HG03060 (cell line): ENCODE results near the gene WT1.

Experiments
- ATAC-seq: cut with Tn5 transposase; IDR thresholded peaks from one replicate; pipeline ENCODE4 v1.9.1; 2021; ENCODE audit warnings: low read depth, moderate number of reproducible peaks; ENCODE audit not compliant: unreplicated experiment

WT1 gene

DNA sequence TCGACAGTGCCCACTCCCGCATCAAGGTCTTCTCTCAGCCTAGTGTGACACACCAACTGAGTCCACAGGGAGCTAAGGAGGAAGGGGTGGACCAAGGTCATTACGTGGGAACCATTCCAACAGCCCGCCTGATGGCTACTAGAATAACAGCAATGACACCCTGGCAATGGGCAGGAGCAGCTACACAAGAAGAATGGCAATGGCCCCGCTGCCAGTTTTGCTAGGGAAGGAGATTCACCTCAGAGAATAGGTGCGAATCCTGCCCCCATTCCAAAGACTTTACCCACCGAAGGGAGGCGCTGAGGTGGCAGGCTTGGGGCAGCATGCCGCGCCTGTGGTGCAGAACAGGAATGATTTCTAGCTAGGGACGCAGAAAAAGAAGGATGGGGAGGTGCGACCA is 9.1 kb downstream of the WT1 start:
- no peak for ATAC-seq

DNA sequence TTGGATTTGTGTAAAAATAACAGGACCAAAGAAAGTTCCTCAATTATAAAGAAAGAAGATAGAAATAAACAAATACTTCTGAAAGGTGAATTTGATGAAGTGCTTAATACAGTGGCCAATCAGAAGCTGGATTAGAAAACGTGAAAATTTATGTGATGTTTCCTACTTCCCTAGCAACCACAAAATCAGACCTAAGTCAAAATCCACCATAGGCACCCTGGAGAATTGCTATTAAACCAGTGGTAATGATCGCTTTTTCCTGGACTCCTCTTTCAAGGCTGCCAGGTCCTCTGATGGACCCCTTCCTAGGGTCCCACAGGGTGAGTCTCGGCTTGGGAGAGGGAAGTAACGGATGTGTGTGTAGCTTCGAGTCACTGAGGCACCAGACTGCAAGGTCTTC is 9.6 kb downstream of the WT1 start:
- no peak for ATAC-seq

DNA sequence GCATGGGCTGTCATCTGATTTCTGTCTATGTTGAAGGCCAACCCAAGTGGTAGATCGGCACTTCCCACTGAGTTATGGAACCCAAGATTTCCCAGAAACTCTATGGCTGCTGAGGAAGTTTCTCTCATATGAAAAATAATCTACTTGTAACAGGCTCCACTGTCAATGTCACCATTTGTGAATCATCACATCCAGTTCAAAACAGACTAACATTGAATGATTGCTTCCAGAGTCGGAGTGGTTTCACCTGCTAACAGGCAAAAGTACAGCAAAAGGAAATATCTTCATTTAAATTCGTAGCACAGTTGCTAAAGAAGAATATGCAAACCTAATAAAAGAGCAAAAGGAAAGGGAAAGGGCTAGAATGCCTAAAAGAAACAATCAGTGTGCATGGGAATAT is 12.8 kb downstream of the WT1 start:
- no peak for ATAC-seq

DNA sequence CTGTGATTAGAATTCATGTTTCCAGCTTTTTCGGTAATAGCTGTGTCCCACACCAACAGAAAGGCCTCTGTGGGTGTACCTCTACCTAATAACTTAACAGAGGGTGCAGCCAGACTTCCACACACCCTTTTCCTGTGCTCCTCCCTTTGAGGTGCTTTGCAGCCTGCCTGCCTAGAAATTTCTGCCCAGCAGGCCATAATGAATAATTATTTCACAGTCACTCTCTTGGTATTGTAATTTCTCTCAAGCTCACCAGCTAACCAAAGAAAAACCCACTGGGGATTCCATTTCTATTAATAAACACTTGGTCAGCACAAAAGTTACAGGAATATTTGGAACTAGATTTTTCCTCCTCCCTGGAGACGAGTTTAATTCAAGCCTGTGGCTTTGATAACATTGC is 13.3 kb downstream of the WT1 start:
- ATAC-seq, result no peak

DNA sequence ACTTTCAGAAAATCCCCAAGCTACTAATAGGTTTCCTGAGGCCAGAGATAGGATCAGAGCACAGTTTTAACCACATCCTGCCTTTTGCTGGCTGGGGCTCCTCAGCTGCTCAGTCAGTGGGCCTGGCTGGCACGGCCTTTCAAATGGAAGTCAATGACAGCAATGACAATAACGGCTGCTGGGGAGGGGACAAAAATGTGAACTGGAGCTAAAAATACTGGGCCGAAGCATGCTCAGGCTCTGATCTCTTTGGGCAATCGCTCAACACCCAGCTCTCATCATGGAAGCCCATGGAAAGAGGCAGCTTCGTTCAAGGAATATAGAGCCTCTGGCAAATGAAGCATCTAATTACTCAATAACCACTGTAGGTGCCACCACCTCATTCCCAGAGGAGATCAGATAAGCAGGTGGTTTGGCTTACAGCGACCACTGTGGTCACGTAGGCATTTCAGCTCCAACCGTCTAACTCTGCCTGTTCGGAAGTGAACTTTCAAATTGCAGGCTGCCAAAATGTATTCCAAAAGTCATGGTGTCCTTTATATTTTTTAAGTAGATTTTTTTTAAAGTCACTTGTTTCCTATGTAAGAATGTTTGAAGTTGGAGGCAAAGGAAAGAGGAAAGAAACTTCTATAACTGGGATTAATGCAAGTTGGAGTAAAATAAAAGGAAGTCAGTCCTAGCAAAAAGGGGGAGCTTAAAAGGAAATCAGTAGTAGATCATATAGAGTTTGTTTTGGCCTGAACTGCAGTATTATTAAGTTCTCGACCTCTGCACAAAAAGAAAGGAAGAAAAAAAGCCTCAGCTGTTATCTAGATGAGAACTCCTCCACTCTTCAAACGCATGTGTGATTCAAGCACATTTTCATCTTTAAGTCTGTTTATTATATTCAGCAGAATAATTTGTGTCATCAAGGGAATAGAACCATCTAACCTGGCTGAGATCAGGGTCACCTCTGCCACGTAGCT is 14.1 kb downstream of the WT1 start:
- no peak for ATAC-seq

DNA sequence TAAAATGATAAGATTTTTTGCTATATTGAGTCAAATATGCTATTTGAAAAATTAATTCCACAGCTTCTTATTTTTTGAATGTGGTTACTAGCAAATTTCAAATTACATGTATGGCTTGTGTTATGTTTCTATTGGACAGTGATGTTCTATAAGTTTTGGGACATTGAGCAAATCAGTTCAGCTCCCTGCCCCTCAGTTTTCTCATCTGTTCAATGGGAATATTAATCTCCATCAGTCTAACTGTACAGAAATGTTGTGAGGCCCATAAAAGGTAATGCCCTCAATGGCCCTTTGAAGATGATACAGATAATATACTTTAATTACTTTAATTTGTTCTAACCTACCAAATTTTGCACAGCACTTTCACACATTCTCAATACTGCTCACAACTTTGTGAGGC is 15.2 kb downstream of the WT1 start:
- ATAC-seq, result no peak

DNA sequence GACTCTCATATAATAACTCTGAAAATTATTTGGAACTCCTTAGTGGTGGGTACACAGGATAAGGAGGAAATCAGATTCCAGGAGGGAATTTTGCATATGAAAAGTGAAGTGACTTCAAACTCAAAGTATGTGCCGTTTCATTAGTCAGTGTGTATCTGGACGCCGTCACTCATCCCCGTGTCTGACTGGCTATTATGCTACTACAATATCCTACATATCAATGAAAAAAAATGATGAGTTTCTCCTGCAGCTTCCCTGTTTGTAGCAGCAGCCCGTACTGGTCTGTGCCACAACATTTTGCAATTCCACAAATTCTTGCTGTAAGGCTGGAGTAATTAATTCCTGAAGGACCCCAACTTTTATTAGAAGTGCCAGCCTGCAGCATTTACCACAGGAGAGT is 16.5 kb downstream of the WT1 start:
- no peak for ATAC-seq

DNA sequence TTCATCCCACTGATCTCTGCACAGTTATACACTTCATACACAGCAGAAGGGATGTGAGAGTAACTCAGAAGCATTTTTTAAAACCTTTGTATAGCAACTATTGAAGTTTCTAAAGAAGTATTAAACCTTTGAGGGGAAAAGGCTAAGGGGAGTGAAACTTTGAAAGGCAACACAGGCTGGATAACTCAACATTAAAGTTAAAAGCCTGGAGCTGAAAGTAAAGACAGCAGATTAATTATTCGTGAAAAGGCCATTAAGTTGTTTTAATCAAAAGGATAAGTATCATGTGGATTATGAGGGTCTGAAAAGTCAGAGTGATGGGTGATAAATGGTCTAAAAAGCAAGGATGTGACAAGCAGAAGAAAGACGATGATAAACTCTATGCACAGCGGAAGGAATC is 17.5 kb downstream of the WT1 start:
- no peak for ATAC-seq

DNA sequence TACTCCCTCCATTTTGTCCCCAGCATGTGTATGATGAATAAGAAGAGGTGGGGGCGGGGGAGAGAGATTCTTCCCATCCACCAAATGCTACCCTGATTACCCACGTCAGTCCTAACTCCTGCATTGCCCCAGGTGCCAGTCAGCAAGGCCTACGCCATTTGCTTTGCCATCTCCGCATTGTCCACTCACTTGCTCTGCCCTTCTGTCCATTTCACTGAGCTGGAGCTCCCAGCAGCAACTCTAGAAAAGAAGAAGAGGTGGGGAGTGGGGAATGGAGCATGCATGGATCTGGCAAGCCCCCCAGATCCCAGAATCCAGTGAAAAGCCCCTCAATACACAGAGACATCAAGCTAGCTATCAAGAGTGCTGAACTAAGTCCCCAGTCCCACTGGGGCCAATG is 19.0 kb downstream of the WT1 start:
- no peak for ATAC-seq

DNA sequence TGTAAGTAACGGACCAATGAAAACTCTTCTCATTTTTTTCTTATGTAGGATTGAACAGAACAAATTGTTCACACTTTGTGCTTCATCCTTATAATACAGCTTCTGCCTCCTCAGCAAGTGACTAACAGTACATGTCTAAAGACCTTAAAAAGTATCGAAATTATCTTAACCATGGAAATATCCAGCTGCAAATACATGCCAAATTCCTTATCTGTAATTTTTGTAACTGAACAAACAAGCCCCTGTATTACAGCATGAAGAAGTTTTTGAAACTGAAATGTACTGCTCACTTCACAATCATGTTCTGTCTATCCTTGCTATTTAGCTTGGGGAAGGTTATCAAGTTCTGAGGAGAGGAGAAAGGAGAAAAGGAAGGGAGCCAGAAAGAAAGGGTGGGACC is 20.4 kb downstream of the WT1 start:
- ATAC-seq, result no peak

DNA sequence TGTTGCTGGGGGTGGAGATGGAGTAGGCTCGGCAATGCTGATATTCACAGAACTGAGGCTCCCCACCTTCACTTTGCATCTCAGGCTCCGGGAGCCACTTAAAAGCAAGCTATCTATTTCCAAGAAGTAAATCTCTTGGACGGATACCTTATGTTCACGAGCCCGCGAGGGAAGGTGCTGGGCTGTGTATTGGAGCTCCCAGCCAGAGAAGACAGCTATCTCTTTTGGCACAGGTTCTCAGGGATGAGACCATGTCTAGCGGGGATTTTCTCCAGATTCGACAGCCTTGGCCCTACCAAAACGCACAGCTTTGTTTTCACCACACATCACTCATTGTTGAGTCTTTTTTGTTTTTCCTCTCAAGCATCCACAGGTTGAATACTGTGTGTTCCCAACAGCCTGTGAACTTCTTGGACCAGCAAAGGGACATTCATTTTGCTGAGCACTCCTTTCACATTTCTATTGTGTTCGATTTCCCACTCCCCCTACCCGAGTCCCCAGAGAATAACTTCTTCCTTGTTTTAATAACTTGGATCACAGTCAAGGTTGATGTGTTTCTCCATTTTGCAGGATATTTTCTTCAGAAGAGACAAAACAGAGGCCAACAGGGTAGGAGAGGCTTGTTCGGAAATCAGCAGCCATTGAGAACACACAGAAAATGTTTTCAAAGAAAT is 23.3 kb downstream of the WT1 start:
- ATAC-seq, result no peak

DNA sequence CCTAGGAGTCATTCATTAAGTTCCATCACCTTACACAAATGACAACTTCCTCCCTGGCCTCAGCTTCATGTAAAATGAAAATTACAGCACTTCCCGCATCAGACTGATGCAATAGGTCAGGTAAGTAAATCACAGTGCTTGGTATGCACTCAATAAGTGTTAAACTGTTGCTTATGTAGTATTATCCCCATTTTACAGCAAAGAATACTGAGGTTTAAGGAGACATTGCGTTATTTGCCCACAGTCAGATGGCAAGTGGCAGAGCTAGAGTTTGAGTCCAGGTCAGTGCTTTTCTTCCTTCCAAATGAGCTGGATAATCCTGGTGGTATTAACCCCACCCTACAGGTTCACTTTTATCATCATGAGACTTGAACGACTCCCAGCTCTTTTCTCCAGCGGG is 29.7 kb downstream of the WT1 start:
- ATAC-seq, result no peak

DNA sequence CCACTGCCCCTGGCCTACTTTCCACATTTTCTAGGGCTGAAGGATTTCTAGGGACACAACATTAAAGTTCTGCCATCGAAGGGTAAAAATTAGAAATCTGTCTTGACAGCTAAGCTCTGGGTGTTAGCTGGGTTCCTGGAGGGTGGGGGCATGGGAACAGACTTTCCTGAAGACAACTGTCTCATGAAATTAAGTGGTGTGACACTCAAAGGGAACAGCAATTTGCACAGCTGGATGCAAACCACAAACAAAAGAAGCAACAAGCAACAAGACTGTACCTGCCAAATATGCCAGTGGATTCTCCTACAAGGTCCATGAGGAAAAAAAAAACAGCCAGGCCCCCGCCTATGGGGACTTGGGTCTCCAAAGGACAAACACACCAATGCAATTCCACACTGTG is 32.5 kb downstream of the WT1 start:
- no peak for ATAC-seq

DNA sequence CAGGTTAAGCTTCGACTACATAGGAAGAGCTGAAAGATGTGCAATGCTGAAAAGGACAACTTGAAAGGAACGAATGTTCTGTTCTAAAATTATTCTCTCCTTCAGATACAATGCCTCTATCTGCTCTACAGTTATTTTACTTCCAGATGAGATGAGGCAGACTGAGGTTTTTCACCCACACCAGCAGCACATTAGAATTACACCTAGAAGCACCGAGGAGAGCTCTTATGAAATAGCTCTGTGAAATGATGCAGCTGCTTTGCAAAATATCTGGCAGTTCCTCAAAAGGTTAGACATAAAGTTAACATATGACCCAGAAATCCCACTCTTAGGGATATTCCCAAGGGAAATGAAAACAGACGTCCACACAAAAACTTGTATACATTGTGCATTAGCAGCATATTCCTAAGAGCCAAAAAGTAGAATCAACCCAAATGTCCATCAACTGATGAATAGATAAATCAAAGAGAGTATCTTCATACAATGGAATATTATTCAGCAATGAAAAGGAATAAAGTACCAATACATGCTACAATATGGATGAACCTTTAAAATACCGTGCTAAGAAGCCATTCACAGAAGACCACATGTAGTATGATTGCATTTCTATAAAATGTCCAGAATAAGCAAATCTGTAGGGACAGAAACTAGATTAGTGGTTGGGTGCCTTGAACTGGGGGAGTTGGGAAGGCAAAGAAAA is 34.5 kb downstream of the WT1 start:
- ATAC-seq, result no peak

DNA sequence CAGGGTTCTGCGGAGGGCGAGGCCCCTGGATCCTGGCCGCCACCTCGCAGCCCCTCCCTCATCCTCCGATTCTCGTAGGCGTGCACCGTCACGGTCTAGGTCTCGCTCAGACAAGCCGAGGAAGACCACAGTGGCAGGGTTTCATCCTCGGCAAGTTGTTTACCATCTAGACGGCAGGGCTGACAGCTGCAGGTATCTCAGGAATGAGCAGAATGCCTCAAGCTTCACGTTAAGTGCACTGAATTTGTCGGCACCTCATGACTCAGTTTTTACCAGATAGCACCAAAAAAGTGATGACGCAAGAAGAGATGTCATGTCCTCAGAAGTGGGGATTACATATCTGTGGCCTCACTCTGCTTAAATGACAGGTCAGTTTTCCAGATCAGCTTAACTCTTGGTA is 35.1 kb downstream of the WT1 start:
- ATAC-seq, result no peak

DNA sequence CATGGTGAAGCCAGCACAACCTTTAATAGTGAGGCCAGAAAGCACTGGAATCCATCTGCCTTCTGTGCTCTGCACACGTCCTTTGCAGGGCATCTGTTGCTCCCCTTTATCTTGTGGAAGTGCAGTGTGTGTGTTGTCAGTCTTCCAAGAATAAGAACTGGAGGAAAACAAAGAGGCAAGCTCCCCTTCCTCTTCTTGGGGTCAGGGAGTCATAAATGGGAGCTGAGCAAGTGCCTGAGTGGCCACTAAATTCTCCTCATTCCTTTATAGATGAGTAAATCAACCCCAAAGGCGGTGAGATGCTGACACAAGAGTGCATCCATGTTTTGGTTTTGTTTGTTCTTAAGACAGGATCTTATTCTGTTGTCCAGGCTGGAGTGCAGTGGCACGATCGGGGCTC is 38.3 kb downstream of the WT1 start:
- no peak for ATAC-seq

DNA sequence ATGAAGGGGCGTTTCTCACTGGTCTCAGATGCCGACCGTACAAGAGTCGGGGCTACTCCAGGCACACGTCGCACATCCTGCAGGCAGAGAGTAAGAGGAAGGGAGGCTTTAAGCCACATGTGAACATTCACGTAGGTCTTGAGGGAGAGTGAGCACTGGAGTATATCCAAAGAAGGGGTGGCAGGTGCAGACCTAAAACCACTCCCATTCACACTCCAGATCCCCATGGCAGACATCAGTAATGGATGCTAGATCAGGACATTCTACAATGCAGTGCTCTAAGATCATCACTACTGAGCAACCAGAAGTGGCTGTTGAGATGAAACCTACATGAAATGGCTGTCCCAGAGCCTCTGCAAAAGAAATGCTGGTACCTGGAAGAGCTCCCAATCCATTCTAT is 39.0 kb downstream of the WT1 start:
- peak; percentile 43 for ATAC-seq

DNA sequence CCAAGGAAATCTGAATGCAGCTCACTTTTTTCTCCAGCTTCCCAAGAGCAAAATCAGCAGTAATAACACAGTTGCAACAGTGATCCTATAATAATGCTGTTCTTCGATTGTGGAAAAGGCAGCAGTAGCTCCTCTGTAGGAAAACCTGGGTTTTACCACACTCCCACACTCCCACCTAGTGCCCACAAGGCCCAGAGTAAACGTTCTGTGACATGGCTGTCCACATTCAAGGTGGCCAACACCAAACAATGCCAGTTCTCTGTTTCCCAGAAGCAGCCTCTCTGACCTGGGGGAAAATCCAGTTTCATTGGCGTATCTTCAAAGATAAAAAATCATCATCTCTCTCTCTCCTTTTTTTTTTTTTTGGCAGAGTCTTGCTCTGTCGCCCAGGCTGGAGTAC is 40.2 kb downstream of the WT1 start:
- ATAC-seq, result no peak

DNA sequence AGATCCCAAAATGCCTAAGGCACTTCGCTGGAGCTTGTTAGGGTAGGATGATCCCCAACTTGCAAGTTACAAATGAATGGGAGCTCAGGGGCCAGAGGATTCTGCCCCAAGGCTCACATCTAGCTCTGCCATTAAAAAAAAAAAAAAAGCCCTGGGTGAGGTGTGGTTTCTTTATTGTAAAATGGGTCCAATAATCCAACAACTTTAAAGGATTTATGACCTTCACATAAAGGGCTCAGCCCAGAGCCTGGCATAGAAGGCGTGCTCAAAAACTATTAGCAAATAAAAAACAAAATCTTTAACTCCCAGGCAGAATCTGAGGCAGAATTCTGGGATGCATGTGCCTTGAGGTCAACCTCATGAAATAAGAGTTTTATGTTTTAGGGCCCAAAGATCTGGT is 42.5 kb downstream of the WT1 start:
- ATAC-seq, result no peak

DNA sequence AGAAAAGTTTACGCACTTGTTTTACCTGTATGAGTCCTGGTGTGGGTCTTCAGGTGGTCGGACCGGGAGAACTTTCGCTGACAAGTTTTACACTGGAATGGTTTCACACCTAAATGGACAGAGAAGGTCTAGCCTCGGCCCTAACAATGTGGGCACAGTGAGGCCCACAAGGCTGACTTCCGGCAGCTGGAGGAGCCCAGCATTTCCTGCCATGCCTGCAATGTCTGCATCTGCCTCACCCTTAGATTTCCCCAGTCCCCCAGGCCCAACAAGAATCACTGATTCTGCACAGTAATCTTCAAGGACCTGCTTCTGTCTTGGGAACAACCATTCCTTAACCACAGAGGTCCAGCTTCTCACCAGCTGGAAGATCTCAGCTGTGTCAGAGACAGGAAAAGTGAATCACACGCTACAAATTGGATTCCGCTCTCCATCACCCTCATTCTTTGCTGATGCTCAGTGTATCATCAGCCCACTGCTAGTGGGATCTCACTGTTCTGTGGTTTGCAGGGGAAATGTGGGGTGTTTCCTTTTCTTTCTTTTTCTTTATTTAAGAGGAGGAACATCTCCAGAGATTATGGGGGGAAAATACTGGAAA is 43.3 kb downstream of the WT1 start:
- no peak for ATAC-seq

DNA sequence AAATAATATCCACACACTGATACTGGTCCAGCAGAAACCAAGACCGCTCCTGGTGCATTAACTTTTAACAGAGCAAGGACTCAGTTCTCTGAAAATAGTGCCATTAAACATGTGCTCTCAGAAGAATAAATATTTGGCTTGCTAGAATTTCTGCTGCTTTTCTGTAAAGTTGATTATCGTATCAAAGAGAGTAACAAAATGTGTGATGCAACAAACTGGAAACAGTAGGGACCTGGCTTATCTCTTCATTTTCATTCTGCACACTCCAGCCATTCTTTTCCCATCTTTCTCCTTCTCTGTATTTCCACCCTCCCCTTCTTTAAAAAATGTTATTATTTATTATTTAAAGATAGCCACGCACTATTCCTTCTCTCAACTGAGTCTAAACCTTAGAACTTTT is 43.9 kb downstream of the WT1 start:
- ATAC-seq, result no peak
